ENCODE results near the gene TBC1D26.
"Not testable (repeated sequence)": the region's sequence is repeated elsewhere in the genome, so short reads cannot be mapped to it uniquely, and the experiment has no call there.

The TBC1D26 gene

GRCh38 chr17:15768865-15769533 is 36.9 kb downstream of the TBC1D26 start:
- H3K27me3 ChIP-seq (ENCODE audit: control insufficient read depth, insufficient read depth, low read length); H3K9me3 ChIP-seq (ENCODE audit: control insufficient read depth, low read length); H3K9ac ChIP-seq (ENCODE audit: low read length); H3K4me3 ChIP-seq (ENCODE audit: low read length); H3K4me1 ChIP-seq (ENCODE audit: control insufficient read depth, insufficient read depth, low read length); H3K36me3 ChIP-seq (ENCODE audit: control insufficient read depth, insufficient read depth, low read length): not testable (repeated sequence)

- H3K27me3 ChIP-seq (ENCODE audit: control insufficient read depth, insufficient read depth, low read length); H3K36me3 ChIP-seq (ENCODE audit: control insufficient read depth, insufficient read depth, low read length); H3K4me1 ChIP-seq (ENCODE audit: control insufficient read depth, insufficient read depth, low read length); H3K9ac ChIP-seq (ENCODE audit: low read length); H3K4me3 ChIP-seq (ENCODE audit: low read length); H3K9me3 ChIP-seq (ENCODE audit: control insufficient read depth, low read length): not testable (repeated sequence)
Measured at GRCh38 chr17:15770679-15771078, 38.6 kb downstream of the TBC1D26 start.

- Histone ChIP-seq H3K4me1 (ENCODE audit: control insufficient read depth, insufficient read depth, low read length) (no peaks in the 10 kb centered on the region), H3K4me3 (ENCODE audit: low read length) (no peak overlapping the region), H3K9me3 (ENCODE audit: control insufficient read depth, low read length) (no peaks in the 10 kb centered on the region), H3K9ac (ENCODE audit: low read length) (no peak overlapping the region), H3K36me3 (ENCODE audit: control insufficient read depth, insufficient read depth, low read length) (no peaks in the 10 kb centered on the region), H3K27me3 (ENCODE audit: control insufficient read depth, insufficient read depth, low read length) (no peaks in the 10 kb centered on the region)
Measured at GRCh38 chr17:15776871-15777270, 44.8 kb downstream of the TBC1D26 start.

GRCh38 chr17:15777297-15777696 is 45.2 kb downstream of the TBC1D26 start:
- Histone ChIP-seq H3K9ac (ENCODE audit: low read length) (no peak overlapping the region), H3K4me1 (ENCODE audit: control insufficient read depth, insufficient read depth, low read length) (no peaks in the 10 kb centered on the region), H3K27me3 (ENCODE audit: control insufficient read depth, insufficient read depth, low read length) (no peaks in the 10 kb centered on the region), H3K9me3 (ENCODE audit: control insufficient read depth, low read length) (no peaks in the 10 kb centered on the region), H3K4me3 (ENCODE audit: low read length) (no peak overlapping the region), H3K36me3 (ENCODE audit: control insufficient read depth, insufficient read depth, low read length) (no peaks in the 10 kb centered on the region)

GRCh38 chr17:15777717-15778116 is 45.6 kb downstream of the TBC1D26 start:
- H3K4me1 ChIP-seq (ENCODE audit: control insufficient read depth, insufficient read depth, low read length) = no peaks in the 10 kb centered on the region
- no peaks in the 10 kb centered on the region for H3K36me3 ChIP-seq (ENCODE audit: control insufficient read depth, insufficient read depth, low read length)

GRCh38 chr17:15779119-15779518 is 47.0 kb downstream of the TBC1D26 start:
- H3K36me3 ChIP-seq (ENCODE audit: control insufficient read depth, insufficient read depth, low read length) = no peaks in the 10 kb centered on the region
- H3K4me3 ChIP-seq (ENCODE audit: low read length) = no peak overlapping the region
- H3K9ac ChIP-seq (ENCODE audit: low read length) = no peak overlapping the region
- no peaks in the 10 kb centered on the region for H3K9me3 ChIP-seq (ENCODE audit: control insufficient read depth, low read length)
- H3K4me1 ChIP-seq (ENCODE audit: control insufficient read depth, insufficient read depth, low read length) = no peaks in the 10 kb centered on the region
- H3K27me3 ChIP-seq (ENCODE audit: control insufficient read depth, insufficient read depth, low read length) = no peaks in the 10 kb centered on the region

More at GRCh38 chr17:15777717-15778116, 45.6 kb downstream of the TBC1D26 start:
- Histone ChIP-seq H3K9ac (ENCODE audit: low read length) (no peak overlapping the region), H3K27me3 (ENCODE audit: control insufficient read depth, insufficient read depth, low read length) (no peaks in the 10 kb centered on the region), H3K4me3 (ENCODE audit: low read length) (no peak overlapping the region), H3K9me3 (ENCODE audit: control insufficient read depth, low read length) (no peaks in the 10 kb centered on the region)

GRCh38 chr17:15780188-15780587 is 48.1 kb downstream of the TBC1D26 start:
- Histone ChIP-seq H3K36me3 (ENCODE audit: control insufficient read depth, insufficient read depth, low read length) (no peaks in the 10 kb centered on the region), H3K9ac (ENCODE audit: low read length) (no peak overlapping the region), H3K9me3 (ENCODE audit: control insufficient read depth, low read length) (no peaks in the 10 kb centered on the region), H3K27me3 (ENCODE audit: control insufficient read depth, insufficient read depth, low read length) (no peaks in the 10 kb centered on the region), H3K4me3 (ENCODE audit: low read length) (no peak overlapping the region), H3K4me1 (ENCODE audit: control insufficient read depth, insufficient read depth, low read length) (no peaks in the 10 kb centered on the region)

- Histone ChIP-seq H3K4me3 (ENCODE audit: low read length) (peak overlapping the region; percentile 36), H3K27me3 (ENCODE audit: control insufficient read depth, insufficient read depth, low read length) (no peaks in the 10 kb centered on the region), H3K4me1 (ENCODE audit: control insufficient read depth, insufficient read depth, low read length) (no peaks in the 10 kb centered on the region), H3K9ac (ENCODE audit: low read length) (peak overlapping the region; percentile 37), H3K9me3 (ENCODE audit: control insufficient read depth, low read length) (no peaks in the 10 kb centered on the region), H3K36me3 (ENCODE audit: control insufficient read depth, insufficient read depth, low read length) (no peaks in the 10 kb centered on the region)
Measured at GRCh38 chr17:15782866-15783265, 50.8 kb downstream of the TBC1D26 start.

- Histone ChIP-seq H3K9ac (ENCODE audit: low read length) (no peak overlapping the region), H3K9me3 (ENCODE audit: control insufficient read depth, low read length) (no peaks in the 10 kb centered on the region), H3K4me3 (ENCODE audit: low read length) (no peak overlapping the region), H3K36me3 (ENCODE audit: control insufficient read depth, insufficient read depth, low read length) (no peaks in the 10 kb centered on the region), H3K4me1 (ENCODE audit: control insufficient read depth, insufficient read depth, low read length) (no peaks in the 10 kb centered on the region), H3K27me3 (ENCODE audit: control insufficient read depth, insufficient read depth, low read length) (no peaks in the 10 kb centered on the region)
Measured at GRCh38 chr17:15783461-15783860, 51.4 kb downstream of the TBC1D26 start.

- H3K4me3 ChIP-seq (ENCODE audit: low read length); H3K4me1 ChIP-seq (ENCODE audit: control insufficient read depth, insufficient read depth, low read length); H3K9me3 ChIP-seq (ENCODE audit: control insufficient read depth, low read length); H3K9ac ChIP-seq (ENCODE audit: low read length); H3K36me3 ChIP-seq (ENCODE audit: control insufficient read depth, insufficient read depth, low read length); H3K27me3 ChIP-seq (ENCODE audit: control insufficient read depth, insufficient read depth, low read length): not testable (repeated sequence)
Measured at GRCh38 chr17:15784351-15784750, 52.3 kb downstream of the TBC1D26 start.

GRCh38 chr17:15787363-15788075 is 55.4 kb downstream of the TBC1D26 start:
- not testable (repeated sequence) for H3K4me3 ChIP-seq (ENCODE audit: low read length); H3K4me1 ChIP-seq (ENCODE audit: control insufficient read depth, insufficient read depth, low read length); H3K36me3 ChIP-seq (ENCODE audit: control insufficient read depth, insufficient read depth, low read length); H3K27me3 ChIP-seq (ENCODE audit: control insufficient read depth, insufficient read depth, low read length); H3K9ac ChIP-seq (ENCODE audit: low read length); H3K9me3 ChIP-seq (ENCODE audit: control insufficient read depth, low read length)

GRCh38 chr17:15788365-15788764 is 56.3 kb downstream of the TBC1D26 start:
- H3K9me3 ChIP-seq (ENCODE audit: control insufficient read depth, low read length); H3K27me3 ChIP-seq (ENCODE audit: control insufficient read depth, insufficient read depth, low read length); H3K4me3 ChIP-seq (ENCODE audit: low read length); H3K4me1 ChIP-seq (ENCODE audit: control insufficient read depth, insufficient read depth, low read length); H3K36me3 ChIP-seq (ENCODE audit: control insufficient read depth, insufficient read depth, low read length); H3K9ac ChIP-seq (ENCODE audit: low read length): not testable (repeated sequence)

All from mucosa of stomach (tissue), 1 donor.